Right lobe of liver (tissue), 4 donors: ENCODE measurements around the gene SUCO.

Experiments used
- CTCF ChIP-seq, 4 donors: fragments of 200-600 bp in 3 of 4; fragments of 450-650 bp in 1 of 4; IDR thresholded peaks; one replicate each; pipeline versions ENCODE4 v1.5.1 to v1.8.0; 2016 to 2022; ENCODE audit warnings: antibody characterized with exemption in 4 of 4, mild to moderate bottlenecking in 2 of 4
- POLR2A ChIP-seq: fragments of 450-650 bp; IDR thresholded peaks from one replicate; pipeline ENCODE4 v1.6.1; 2017; ENCODE audit warnings: antibody characterized with exemption, mild to moderate bottlenecking
- donor health status: DM: no; HTN: no; CAD: no.
- donor health status: DM: no; HTN: no; CAD: no.
- donor health status: DM: no; HTN: yes; CAD: no.

- no peak for TF ChIP-seq CTCF (IDR thresholded peaks at IDR 0.05)
- no peak for TF ChIP-seq POLR2A
These were observed 33.4 kb downstream of the SUCO start for GRCh38 chr1:172566196-172566997.
